Endothelial cell of umbilical vein (primary cell): ENCODE data around the gene DPY19L3. TPM values are rescaled to one million over a fixed set of nuclear protein-coding genes. Genes with fewer than 3 reads are reported as not detected.

ENCODE experiments used
- BruUV-seq: library from RNA; stranded (reverse); fragments of 400-500 nt; replicated peaks from 2 replicates; lab custom pipeline; 2021; lab: Mats Ljungman, UMichigan
- CTCF ChIA-PET: fragments of 300-600, 350-600 bp; sonication (Branson Sonifier 250); formaldehyde crosslinking; loops from one replicate; lab custom pipeline; 2021; ENCODE audit warnings: antibody characterized with exemption, inconsistent platforms; lab: Charles Lee
- POLR2A ChIA-PET: fragments of 300-600, 350-600 bp; sonication (Branson Sonifier 250); formaldehyde crosslinking; loops from one replicate; lab custom pipeline; 2021; ENCODE audit warnings: antibody characterized with exemption, inconsistent platforms; lab: Charles Lee
- DNase-seq: peaks from one replicate; pipeline ENCODE4 v3.0.0-alpha.2; 2011; ENCODE audit warnings: low read depth, low spot score
- FAIRE-seq: peaks from 2 replicates; lab custom pipeline; 2011; peaks lifted over from hg19 to GRCh38; lab: Jason Lieb, UNC
- H2AFZ ChIP-seq: 2 replicates; pipeline ENCODE4 v1.6.0; 2012; ENCODE audit warnings: low read depth, low read length, control low read depth, inconsistent platforms
- H3K27ac ChIP-seq: 2 replicates; pipeline ENCODE4 v1.5.1; 2011; ENCODE audit warnings: low read depth, mild to moderate bottlenecking, control low read depth, low read length, moderate library complexity; ENCODE audit not compliant: insufficient read depth
- H3K27me3 ChIP-seq, 2 experiments: 2 replicates each; pipeline versions ENCODE4 v1.6.0 to v1.6.1; 2011; ENCODE audit warnings: low read length in 2 of 2, mixed read lengths in 1 of 2; ENCODE audit not compliant: control insufficient read depth in 2 of 2, insufficient read depth in 2 of 2
- H3K36me3 ChIP-seq, 2 experiments: 2 replicates in 1 of 2; 3 replicates in 1 of 2; pipeline ENCODE4 v1.5.1; 2011; ENCODE audit warnings: low read length in 2 of 2, mild to moderate bottlenecking in 1 of 2, moderate library complexity in 1 of 2; ENCODE audit not compliant: control insufficient read depth in 2 of 2, insufficient read depth in 2 of 2; ENCODE audit errors: extremely low read depth in 1 of 2
- H3K4me1 ChIP-seq: 3 replicates; pipeline ENCODE4 v1.5.1; 2011; ENCODE audit warnings: mild to moderate bottlenecking, low read length; ENCODE audit not compliant: control insufficient read depth, insufficient read depth; ENCODE audit errors: extremely low read depth
- H3K4me2 ChIP-seq: 2 replicates; pipeline ENCODE4 v1.6.1; 2011; ENCODE audit warnings: low read length, control low read depth, mixed read lengths; ENCODE audit not compliant: insufficient read depth
- H3K4me3 ChIP-seq, 3 experiments: fragments of 200-600 bp in 1 of 3; sonication (generic), shearing (Covaris generic) in 1 of 3; replicated peaks in 1 of 3; 2 replicates each; pipeline ENCODE4 v1.5.1; 2011 to 2016; ENCODE audit warnings: control low read depth in 3 of 3, low read length in 3 of 3, mild to moderate bottlenecking in 2 of 3, inconsistent platforms in 1 of 3, low read depth in 1 of 3, moderate library complexity in 1 of 3; ENCODE audit not compliant: insufficient read depth in 1 of 3
- H3K79me2 ChIP-seq: 2 replicates; pipeline ENCODE4 v1.6.0; 2012; ENCODE audit warnings: low read length, inconsistent platforms; ENCODE audit not compliant: control insufficient read depth, insufficient read depth
- H3K9ac ChIP-seq: replicated peaks from 2 replicates; pipeline ENCODE3; 2011; ENCODE audit warnings: low read length, control low read depth; ENCODE audit not compliant: insufficient read depth; ENCODE audit errors: extremely low read depth
- H3K9me1 ChIP-seq: replicated peaks from 3 replicates; pipeline ENCODE4 v1.6.0; 2011; ENCODE audit warnings: mild to moderate bottlenecking, low read length; ENCODE audit not compliant: control insufficient read depth, insufficient read depth; ENCODE audit errors: extremely low read depth
- H3K9me3 ChIP-seq: replicated peaks from 2 replicates; pipeline ENCODE4 v1.5.1; 2012; ENCODE audit warnings: low read length, inconsistent platforms; ENCODE audit not compliant: control insufficient read depth, insufficient read depth
- H4K20me1 ChIP-seq: replicated peaks from 2 replicates; pipeline ENCODE3; 2011; ENCODE audit warnings: mild to moderate bottlenecking, low read length; ENCODE audit not compliant: control insufficient read depth, insufficient read depth; ENCODE audit errors: extremely low read depth
- EZH2 ChIP-seq: IDR thresholded peaks from 2 replicates; pipeline ENCODE4 v1.6.1; 2012; ENCODE audit warnings: borderline replicate concordance, low read depth, mild to moderate bottlenecking, moderate library complexity, low read length, inconsistent platforms; ENCODE audit not compliant: severe bottlenecking
- FOS ChIP-seq: IDR thresholded peaks from 2 replicates; pipeline ENCODE4 v1.6.1; 2011; ENCODE audit warnings: mild to moderate bottlenecking, low read length, moderate library complexity, borderline replicate concordance; ENCODE audit not compliant: insufficient read depth
- GATA2 ChIP-seq: IDR thresholded peaks from 2 replicates; pipeline ENCODE4 v1.7.0; 2011; ENCODE audit warnings: low read depth, mild to moderate bottlenecking, moderate library complexity, mixed read lengths, low read length; ENCODE audit not compliant: insufficient read length, insufficient read depth
- JUN ChIP-seq: IDR thresholded peaks from 2 replicates; pipeline ENCODE4 v1.6.1; 2011; ENCODE audit warnings: borderline replicate concordance, low read depth; ENCODE audit not compliant: insufficient read length, insufficient read depth
- MYC ChIP-seq: IDR thresholded peaks from one replicate; pipeline ENCODE4 v1.6.1; 2011; ENCODE audit warnings: mild to moderate bottlenecking, low read depth, low read length
- POLR2A ChIP-seq: IDR thresholded peaks from 2 replicates; pipeline ENCODE4 v1.6.1; 2012; ENCODE audit warnings: low read depth, mild to moderate bottlenecking, control low read depth, low read length
- POLR2AphosphoS5 ChIP-seq: IDR thresholded peaks from 2 replicates; pipeline ENCODE4 v1.6.1; 2012; ENCODE audit warnings: low read depth, mild to moderate bottlenecking, control low read depth, low read length, moderate library complexity; ENCODE audit not compliant: insufficient read depth
- dilution Hi-C: fragments of 300-500 bp; cut with MboI; formaldehyde crosslinking; loops from one replicate; pipeline ENCODE4 v1.15.0; 2019; ENCODE audit warnings: low sequenced_read_pairs; ENCODE audit not compliant: extremely low pct_ligation_motif_present
- intact Hi-C: fragments of 100-400 bp; cut with micrococcal nuclease; formaldehyde crosslinking; loops from one replicate; pipeline ENCODE4 v1.10.0; 2022
- polyA plus RNA-seq, 4 experiments: library from polyadenylated mRNA; depleted of rRNA in 3 of 4; stranded (reverse) in 3 of 4; unstranded in 1 of 4; fragments of >200 nt; gene quantifications; 2 replicates each; pipeline versions ENCODE4 v1.2.1 to v1.2.3, GENCODE V29; 2011 to 2012; ENCODE audit warnings: missing spikeins in 1 of 4
- total RNA-seq: library from RNA; stranded (reverse); gene quantifications from 2 replicates; pipeline ENCODE4 v1.2.3, GENCODE V29; 2021
- TF ChIP-seq, protein P1 (sequence below), 2 donors: IDR thresholded peaks; 1 replicate in 1 of 2; 2 replicates in 1 of 2; pipeline ENCODE4 v1.5.1; 2011; ENCODE audit warnings: low read length in 2 of 2, mild to moderate bottlenecking in 2 of 2, moderate library complexity in 2 of 2, control low read depth in 1 of 2, inconsistent platforms in 1 of 2, low read depth in 1 of 2; ENCODE audit not compliant: insufficient read depth in 1 of 2; ENCODE audit errors: extremely low read depth in 1 of 2
- TF ChIP-seq, protein P2 (sequence below): IDR thresholded peaks from 2 replicates; pipeline ENCODE4 v1.6.1; 2011; ENCODE audit not compliant: insufficient read depth, insufficient read length

DPY19L3 gene
- total and polyA plus RNA-seq, 2 donors (not counting 3 experiments of a cell fraction or from before 2014, with no cell fraction given): 36.1 to 39.5 TPM

DNA sequence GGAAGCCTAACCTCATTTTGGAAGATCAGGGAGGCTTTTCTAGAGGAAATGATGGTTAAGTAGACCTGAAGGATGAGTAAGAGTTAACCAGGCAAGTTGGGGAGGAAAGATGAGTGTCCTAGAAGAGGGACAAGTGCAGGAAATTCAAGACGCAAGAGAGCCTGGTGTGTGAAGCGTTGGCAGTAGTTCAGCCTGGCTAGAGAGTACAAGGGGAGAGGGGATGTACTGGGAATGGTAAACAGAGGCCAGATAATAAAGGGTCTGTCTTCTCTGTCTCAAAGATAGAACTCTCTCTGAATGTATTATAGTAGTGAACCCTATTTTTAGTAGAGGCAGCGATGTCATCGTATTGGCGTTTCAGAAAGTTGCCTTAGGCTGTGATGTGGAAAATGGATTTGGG lies 9.7 kb downstream of the DPY19L3 start:
- Histone ChIP-seq H3K9me3 (no peaks in the 10 kb centered on the region), H4K20me1 (no peaks in the 10 kb centered on the region), H3K27ac (no peak overlapping the region), H3K36me3 (peaks cover 3 to 9% of the 10 kb centered on the region in 2 experiments), H3K79me2 (peaks cover 2% of the 10 kb centered on the region), H2AFZ (no peak overlapping the region), H3K27me3 (no peaks in the 10 kb centered on the region), H3K9me1 (no peaks in the 10 kb centered on the region), H3K4me3 (no peak overlapping the region), H3K9ac (no peak overlapping the region), H3K4me2 (no peak overlapping the region), H3K4me1 (no peaks in the 10 kb centered on the region)
- dilution Hi-C loops (no loop called here), intact Hi-C loops (no loop called here)
- FAIRE-seq: no peak
- ChIA-PET POLR2A (no interaction called here), CTCF (interaction anchor here (1.2 kb wide), 1 partner anchor 59 kb away, joined by 3 read pairs; no protein-coding TSS in a partner anchor)
- no peak for TF ChIP-seq GATA2
- no peak for TF ChIP-seq JUN
- no peak for TF ChIP-seq POLR2A
- TF ChIP-seq, protein P1, sequence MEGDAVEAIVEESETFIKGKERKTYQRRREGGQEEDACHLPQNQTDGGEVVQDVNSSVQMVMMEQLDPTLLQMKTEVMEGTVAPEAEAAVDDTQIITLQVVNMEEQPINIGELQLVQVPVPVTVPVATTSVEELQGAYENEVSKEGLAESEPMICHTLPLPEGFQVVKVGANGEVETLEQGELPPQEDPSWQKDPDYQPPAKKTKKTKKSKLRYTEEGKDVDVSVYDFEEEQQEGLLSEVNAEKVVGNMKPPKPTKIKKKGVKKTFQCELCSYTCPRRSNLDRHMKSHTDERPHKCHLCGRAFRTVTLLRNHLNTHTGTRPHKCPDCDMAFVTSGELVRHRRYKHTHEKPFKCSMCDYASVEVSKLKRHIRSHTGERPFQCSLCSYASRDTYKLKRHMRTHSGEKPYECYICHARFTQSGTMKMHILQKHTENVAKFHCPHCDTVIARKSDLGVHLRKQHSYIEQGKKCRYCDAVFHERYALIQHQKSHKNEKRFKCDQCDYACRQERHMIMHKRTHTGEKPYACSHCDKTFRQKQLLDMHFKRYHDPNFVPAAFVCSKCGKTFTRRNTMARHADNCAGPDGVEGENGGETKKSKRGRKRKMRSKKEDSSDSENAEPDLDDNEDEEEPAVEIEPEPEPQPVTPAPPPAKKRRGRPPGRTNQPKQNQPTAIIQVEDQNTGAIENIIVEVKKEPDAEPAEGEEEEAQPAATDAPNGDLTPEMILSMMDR (IDR thresholded peaks at IDR 0.05; ENCODE audit: extremely low read depth in 1 of 2, insufficient read depth in 1 of 2, low read depth in 1 of 2, low read length in 2 of 2): no peak
- TF ChIP-seq EZH2: no peak
- no peak for TF ChIP-seq POLR2AphosphoS5
- TF ChIP-seq FOS: no peak
- no peak for TF ChIP-seq MYC
- TF ChIP-seq, protein P2, sequence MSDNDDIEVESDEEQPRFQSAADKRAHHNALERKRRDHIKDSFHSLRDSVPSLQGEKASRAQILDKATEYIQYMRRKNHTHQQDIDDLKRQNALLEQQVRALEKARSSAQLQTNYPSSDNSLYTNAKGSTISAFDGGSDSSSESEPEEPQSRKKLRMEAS: no peak
- no peak for DNase-seq
- no TSS peak for BruUV-seq
